ENCODE measurements around the gene ZNF621. TPM values are rescaled to one million over a fixed set of nuclear protein-coding genes. Genes with fewer than 3 reads are reported as not detected.

ZNF621 gene
- total and polyA plus RNA-seq, 3 donors from 2014 or later = 17.2 to 19.7 (median 19.0) TPM

DNA sequence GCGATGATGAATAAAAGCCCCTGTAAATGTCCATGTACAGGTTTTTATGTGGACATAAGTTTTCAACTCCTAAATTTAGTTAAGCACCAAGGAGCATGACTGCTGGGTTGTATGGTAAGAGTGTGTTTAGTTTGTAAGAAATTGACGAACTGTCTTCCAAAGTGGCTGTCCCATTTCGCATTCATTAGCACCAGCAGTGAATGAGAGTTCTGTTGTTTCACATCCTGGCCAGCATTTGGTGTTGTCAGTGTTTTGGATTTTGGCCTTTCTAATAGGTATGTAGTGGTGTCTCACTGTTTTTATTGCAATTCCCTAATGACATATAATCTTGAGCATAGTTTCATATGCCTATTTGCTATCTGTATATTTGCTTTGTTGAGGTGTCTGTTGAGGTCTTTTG, 3.7 kb downstream of the ZNF621 start:
- Histone ChIP-seq H3K4me1 (peaks cover 4% of the 10 kb centered on the region), H3K36me3 (ENCODE audit: low read depth, missing control alignments) (no peaks in the 10 kb centered on the region), H3K27ac (no peak overlapping the region), H3K27me3 (no peaks in the 10 kb centered on the region), H3K4me3 (no peak overlapping the region), H3K9me3 (no peaks in the 10 kb centered on the region)
- no peak for TF ChIP-seq POLR2A (IDR thresholded peaks at IDR 0.05)
- TF ChIP-seq, protein P1, sequence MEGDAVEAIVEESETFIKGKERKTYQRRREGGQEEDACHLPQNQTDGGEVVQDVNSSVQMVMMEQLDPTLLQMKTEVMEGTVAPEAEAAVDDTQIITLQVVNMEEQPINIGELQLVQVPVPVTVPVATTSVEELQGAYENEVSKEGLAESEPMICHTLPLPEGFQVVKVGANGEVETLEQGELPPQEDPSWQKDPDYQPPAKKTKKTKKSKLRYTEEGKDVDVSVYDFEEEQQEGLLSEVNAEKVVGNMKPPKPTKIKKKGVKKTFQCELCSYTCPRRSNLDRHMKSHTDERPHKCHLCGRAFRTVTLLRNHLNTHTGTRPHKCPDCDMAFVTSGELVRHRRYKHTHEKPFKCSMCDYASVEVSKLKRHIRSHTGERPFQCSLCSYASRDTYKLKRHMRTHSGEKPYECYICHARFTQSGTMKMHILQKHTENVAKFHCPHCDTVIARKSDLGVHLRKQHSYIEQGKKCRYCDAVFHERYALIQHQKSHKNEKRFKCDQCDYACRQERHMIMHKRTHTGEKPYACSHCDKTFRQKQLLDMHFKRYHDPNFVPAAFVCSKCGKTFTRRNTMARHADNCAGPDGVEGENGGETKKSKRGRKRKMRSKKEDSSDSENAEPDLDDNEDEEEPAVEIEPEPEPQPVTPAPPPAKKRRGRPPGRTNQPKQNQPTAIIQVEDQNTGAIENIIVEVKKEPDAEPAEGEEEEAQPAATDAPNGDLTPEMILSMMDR (IDR thresholded peaks at IDR 0.05) = no peak
- WGBS, 2 donors = 93 to 95% methylated on average over 3 of the region's 3 CpGs
- intact Hi-C loops (cut with DNase I; ENCODE audit: low total_unique reads) = no loop called here
- DNase-seq = no peak

DNA sequence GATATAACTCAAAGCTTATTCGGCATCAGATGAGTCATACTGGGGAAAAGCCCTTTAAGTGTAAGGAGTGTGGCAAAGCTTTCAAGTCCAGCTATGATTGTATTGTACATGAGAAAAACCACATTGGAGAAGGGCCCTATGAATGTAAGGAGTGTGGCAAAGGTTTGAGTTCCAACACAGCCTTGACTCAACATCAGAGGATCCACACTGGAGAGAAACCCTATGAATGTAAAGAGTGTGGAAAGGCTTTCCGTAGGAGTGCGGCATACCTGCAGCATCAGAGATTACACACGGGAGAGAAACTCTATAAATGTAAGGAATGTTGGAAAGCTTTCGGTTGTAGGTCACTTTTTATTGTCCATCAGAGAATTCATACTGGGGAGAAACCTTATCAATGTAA, 7.5 kb downstream of the ZNF621 start:
- Histone ChIP-seq H3K4me1 (no peaks in the 10 kb centered on the region), H3K9me3 (no peaks in the 10 kb centered on the region), H3K27ac (no peak overlapping the region), H3K4me3 (no peak overlapping the region), H3K27me3 (no peaks in the 10 kb centered on the region), H3K36me3 (ENCODE audit: low read depth, missing control alignments) (no peaks in the 10 kb centered on the region)
- 93 to 94% methylated on average over 5 of the region's 5 CpGs for WGBS, 2 donors
- intact Hi-C loops (cut with DNase I; ENCODE audit: low total_unique reads) = no loop called here
- TF ChIP-seq POLR2A (IDR thresholded peaks at IDR 0.05) = no peak
- TF ChIP-seq, protein P1 (IDR thresholded peaks at IDR 0.05) = no peak
- DNase-seq = no peak

DNA sequence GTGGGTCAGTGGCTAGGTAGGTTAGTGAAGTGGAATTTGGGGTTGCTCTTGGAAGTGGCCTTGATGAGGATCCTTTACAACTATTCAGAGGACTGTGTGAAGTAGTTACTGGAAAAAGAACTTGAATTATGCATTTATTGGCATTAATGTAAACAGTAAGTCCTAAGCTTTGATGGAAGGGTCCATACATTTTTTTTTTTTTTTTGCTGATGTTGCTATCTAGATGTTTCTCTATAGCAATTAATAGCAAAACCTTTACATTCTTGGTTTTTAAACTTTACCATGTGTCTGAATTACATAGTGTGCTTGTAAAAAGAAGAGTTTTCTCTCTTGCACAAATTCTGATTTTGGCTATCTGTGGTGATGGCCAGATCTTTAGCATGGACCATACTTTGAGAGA, 9.5 kb downstream of the ZNF621 start:
- no peak overlapping the region for H3K27ac ChIP-seq
- TF ChIP-seq, protein P1 (IDR thresholded peaks at IDR 0.05) = no peak
- no peak for TF ChIP-seq POLR2A (IDR thresholded peaks at IDR 0.05)
- H3K4me3 ChIP-seq = no peak overlapping the region
- intact Hi-C loops (cut with DNase I; ENCODE audit: low total_unique reads) = no loop called here
- H3K9me3 ChIP-seq = no peaks in the 10 kb centered on the region
- H3K27me3 ChIP-seq = no peaks in the 10 kb centered on the region
- no peaks in the 10 kb centered on the region for H3K36me3 ChIP-seq (ENCODE audit: low read depth, missing control alignments)
- no peak for DNase-seq
- no peaks in the 10 kb centered on the region for H3K4me1 ChIP-seq

DNA sequence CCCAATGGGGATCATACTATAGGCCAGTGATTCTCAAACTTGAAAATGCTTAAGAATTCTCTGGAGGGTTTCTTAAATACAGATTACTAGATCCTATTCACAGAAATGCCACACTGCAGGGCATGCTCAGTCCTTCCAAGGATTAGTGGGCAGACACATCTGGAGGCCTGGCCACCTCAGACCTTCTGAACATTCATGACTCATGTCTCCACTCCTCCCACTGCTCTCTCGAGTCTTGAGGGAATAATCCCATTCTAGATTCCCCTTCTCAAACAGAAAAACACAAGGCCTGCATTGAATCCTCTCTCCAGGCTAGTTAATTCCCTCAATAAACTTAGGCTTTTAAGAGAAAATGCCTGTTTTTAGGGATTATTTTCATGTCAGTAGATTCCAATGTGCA, 22.1 kb downstream of the ZNF621 start:
- 64 to 68% methylated on average over 1 of the region's 1 CpG for WGBS, 2 donors
- H3K27ac ChIP-seq = no peak overlapping the region
- no peaks in the 10 kb centered on the region for H3K27me3 ChIP-seq
- H3K4me1 ChIP-seq = no peaks in the 10 kb centered on the region
- intact Hi-C loops (cut with DNase I; ENCODE audit: low total_unique reads) = no loop called here
- H3K9me3 ChIP-seq = no peaks in the 10 kb centered on the region
- no peak overlapping the region for H3K4me3 ChIP-seq
- TF ChIP-seq POLR2A (IDR thresholded peaks at IDR 0.05) = no peak
- TF ChIP-seq, protein P1 (IDR thresholded peaks at IDR 0.05) = no peak
- H3K36me3 ChIP-seq (ENCODE audit: low read depth, missing control alignments) = no peaks in the 10 kb centered on the region
- DNase-seq = no peak

DNA sequence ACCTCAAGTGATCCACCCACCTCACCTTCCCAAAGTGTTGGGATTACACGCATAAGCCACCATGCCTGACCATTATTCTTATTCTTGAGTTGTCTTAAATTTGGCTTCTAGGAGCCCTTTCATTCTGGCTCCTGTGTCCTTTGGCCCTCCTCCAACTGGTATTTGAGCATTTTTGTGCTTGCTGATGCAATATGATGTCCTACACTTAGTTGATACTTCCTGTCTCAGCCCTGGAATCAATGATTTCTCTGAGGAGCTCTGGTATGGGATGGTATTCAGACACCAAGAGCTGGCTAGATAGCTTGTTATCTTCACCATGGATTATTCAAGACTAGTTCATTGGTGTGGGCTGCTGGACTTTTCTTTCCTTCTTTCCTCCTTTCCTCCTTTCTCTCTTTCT, 25.4 kb downstream of the ZNF621 start:
- H3K36me3 ChIP-seq (ENCODE audit: low read depth, missing control alignments) = no peaks in the 10 kb centered on the region
- no peak overlapping the region for H3K27ac ChIP-seq
- no peaks in the 10 kb centered on the region for H3K9me3 ChIP-seq
- no peak for DNase-seq
- WGBS, 2 donors = 100% methylated on average over 1 of the region's 1 CpG
- intact Hi-C loops (cut with DNase I; ENCODE audit: low total_unique reads) = no loop called here
- H3K4me1 ChIP-seq = no peaks in the 10 kb centered on the region
- H3K4me3 ChIP-seq = no peak overlapping the region
- no peak for TF ChIP-seq POLR2A (IDR thresholded peaks at IDR 0.05)
- TF ChIP-seq, protein P1 (IDR thresholded peaks at IDR 0.05) = no peak
- no peaks in the 10 kb centered on the region for H3K27me3 ChIP-seq
